CD14-positive monocyte (primary cell): ENCODE data around the gene CCRL2. TPM values are rescaled to one million over a fixed set of nuclear protein-coding genes. Genes with fewer than 3 reads are reported as not detected.
A peak's percentile ranks its signal among the peaks of the same experiment; 100 is the strongest.

Experiments used
- DNase-seq, 3 donors: peaks; one replicate each; pipeline ENCODE4 v3.0.0-alpha.2; 2011 to 2022
- H2AFZ ChIP-seq: 2 replicates; pipeline ENCODE4 v1.6.0; 2012; ENCODE audit warnings: mild to moderate bottlenecking, low read depth, low read length, inconsistent platforms; ENCODE audit not compliant: insufficient read depth, poor library complexity, severe bottlenecking
- H3K27ac ChIP-seq, 2 donors: 1 replicate in 1 of 2; 2 replicates in 1 of 2; pipeline ENCODE4 v1.5.1; 2012 to 2013; ENCODE audit warnings: low read length in 2 of 2, control low read depth in 1 of 2, inconsistent platforms in 1 of 2, low read depth in 1 of 2, mild to moderate bottlenecking in 1 of 2
- H3K27me3 ChIP-seq, 2 donors: one replicate each; pipeline versions ENCODE4 v1.6.0 to v1.6.1; 2011 to 2013; ENCODE audit warnings: low read length in 2 of 2; ENCODE audit not compliant: control insufficient read depth in 2 of 2, insufficient read depth in 2 of 2
- H3K36me3 ChIP-seq, 2 donors: replicated peaks in 1 of 2; 1 replicate in 1 of 2; 2 replicates in 1 of 2; pipeline versions ENCODE4 v1.5.1 to v1.6.1; 2012 to 2013; ENCODE audit warnings: low read length in 2 of 2, control low read depth in 1 of 2, inconsistent platforms in 1 of 2, mild to moderate bottlenecking in 1 of 2; ENCODE audit not compliant: insufficient read depth in 2 of 2, control insufficient read depth in 1 of 2
- H3K4me1 ChIP-seq, 2 donors: 1 replicate in 1 of 2; 2 replicates in 1 of 2; pipeline versions ENCODE4 v1.5.1 to v1.6.1; 2012 to 2013; ENCODE audit warnings: low read length in 2 of 2, control low read depth in 1 of 2, inconsistent platforms in 1 of 2, mild to moderate bottlenecking in 1 of 2, moderate library complexity in 1 of 2; ENCODE audit not compliant: insufficient read depth in 2 of 2, control insufficient read depth in 1 of 2
- H3K4me2 ChIP-seq: replicated peaks from 2 replicates; pipeline ENCODE3; 2012; ENCODE audit warnings: low read length, moderate library complexity, mild to moderate bottlenecking; ENCODE audit not compliant: poor library complexity, severe bottlenecking; ENCODE audit errors: extremely low read depth
- H3K4me3 ChIP-seq, 3 experiments: fragments of 200-600 bp in 1 of 3; sonication (generic) in 1 of 3; replicated peaks in 1 of 3; 1 replicate in 2 of 3; 2 replicates in 1 of 3; pipeline ENCODE4 v1.5.1; 2011 to 2013; ENCODE audit warnings: low read length in 3 of 3, mild to moderate bottlenecking in 3 of 3, control low read depth in 2 of 3, low read depth in 2 of 3, inconsistent platforms in 1 of 3, moderate library complexity in 1 of 3
- H3K79me2 ChIP-seq: 2 replicates; pipeline ENCODE4 v1.6.0; 2012; ENCODE audit warnings: mild to moderate bottlenecking, control low read depth, inconsistent platforms, low read length, moderate library complexity; ENCODE audit not compliant: insufficient read depth
- H3K9ac ChIP-seq: 2 replicates; pipeline ENCODE4 v1.6.0; 2017; ENCODE audit warnings: low read length, mild to moderate bottlenecking; ENCODE audit not compliant: insufficient read depth, poor library complexity, severe bottlenecking
- H3K9me3 ChIP-seq, 2 donors: replicated peaks in 1 of 2; 1 replicate in 1 of 2; 2 replicates in 1 of 2; pipeline versions ENCODE4 v1.5.1 to v1.6.1; 2012 to 2013; ENCODE audit warnings: low read length in 2 of 2, control low read depth in 1 of 2; ENCODE audit not compliant: control insufficient read depth in 1 of 2, insufficient read depth in 1 of 2
- H4K20me1 ChIP-seq: 2 replicates; pipeline ENCODE4 v1.6.0; 2012; ENCODE audit warnings: mild to moderate bottlenecking, low read length, control low read depth, moderate library complexity; ENCODE audit not compliant: insufficient read depth
- H3K27ac Mint-ChIP-seq, 7 donors: one replicate each; pipeline ENCODE4 v1.8.0; 2020; ENCODE audit warnings: mild to moderate bottlenecking in 7 of 7, mixed read lengths in 7 of 7, moderate library complexity in 6 of 7, inconsistent platforms in 2 of 7
- H3K27me3 Mint-ChIP-seq, 3 donors: one replicate each; pipeline ENCODE4 v1.8.0; 2021 to 2022; ENCODE audit warnings: low read depth in 3 of 3, mild to moderate bottlenecking in 3 of 3, mixed read lengths in 3 of 3, moderate library complexity in 3 of 3, inconsistent platforms in 1 of 3
- H3K36me3 Mint-ChIP-seq, 2 donors: one replicate each; pipeline ENCODE4 v1.8.0; 2020; ENCODE audit warnings: mixed read lengths in 2 of 2, inconsistent platforms in 1 of 2, mild to moderate bottlenecking in 1 of 2
- H3K4me1 Mint-ChIP-seq: one replicate; pipeline ENCODE4 v1.8.0; 2020; ENCODE audit warnings: mild to moderate bottlenecking, mixed read lengths
- H3K4me3 Mint-ChIP-seq, 2 donors: one replicate each; pipeline ENCODE4 v1.8.0; 2020; ENCODE audit warnings: mild to moderate bottlenecking in 2 of 2, mixed read lengths in 2 of 2, moderate library complexity in 1 of 2
- H3K9me3 Mint-ChIP-seq, 7 donors: one replicate each; pipeline ENCODE4 v1.8.0; 2020 to 2022; ENCODE audit warnings: mixed read lengths in 7 of 7, mild to moderate bottlenecking in 6 of 7, moderate library complexity in 6 of 7, inconsistent platforms in 2 of 7
- WGBS: methylation state at CpG from one replicate; pipeline ENCODE4 v1.1.5; 2013; ENCODE audit warnings: missing lambda C conversion rate; ENCODE audit not compliant: insufficient coverage; 5-methylcytosine and 5-hydroxymethylcytosine counted together
- intact Hi-C, 2 donors: fragments of 100-400 bp; cut with micrococcal nuclease; formaldehyde crosslinking; loops; one replicate each; pipeline versions ENCODE4 v1.15.0 to v1.15.1; 2023
- polyA plus RNA-seq, 3 donors: library from polyadenylated mRNA; depleted of rRNA in 1 of 3; unstranded in 2 of 3; stranded (reverse) in 1 of 3; fragments of 300-500 nt in 2 of 3; fragments of >200 nt in 1 of 3; fragmentation: Illumina TruSeq in 2 of 3; gene quantifications; 1 replicate in 2 of 3; 2 replicates in 1 of 3; pipeline ENCODE4 v1.2.3, GENCODE V29; 2012 to 2021
- TF ChIP-seq, protein P1 (sequence below): fragments of 200-600 bp; IDR thresholded peaks from one replicate; pipeline ENCODE4 v1.8.0; 2022; ENCODE audit warnings: antibody characterized with exemption, mild to moderate bottlenecking

The CCRL2 gene
- polyA plus RNA-seq, 3 donors = 10.2 to 15.3 (median 11.7) TPM

- Histone ChIP-seq H2AFZ (no peak overlapping the region), H3K27ac (no peak overlapping the region), H3K27me3 (no peaks in the 10 kb centered on the region), H3K4me2 (no peak overlapping the region), H3K79me2 (no peaks in the 10 kb centered on the region), H3K36me3 (no peaks in the 10 kb centered on the region), H3K9ac (no peak overlapping the region), H3K4me1 (peaks cover 6% of the 10 kb centered on the region in 2 donors), H4K20me1 (no peaks in the 10 kb centered on the region), H3K9me3 (no peaks in the 10 kb centered on the region), H3K4me3 (no peak overlapping the region)
- Mint-ChIP-seq H3K27ac (peak overlapping the region in 1 of 7 donors; percentile 68), H3K9me3 (peaks cover 0 to 3% (median 0%) of the 10 kb centered on the region in 7 donors), H3K4me1 (peaks cover 9% of the 10 kb centered on the region), H3K27me3 (peaks cover 0 to 3% (median 0%) of the 10 kb centered on the region in 3 donors), H3K36me3 (no peaks in the 10 kb centered on the region), H3K4me3 (no peak overlapping the region)
- intact Hi-C loops = no loop called here
- DNase-seq = no peak
- TF ChIP-seq, protein P1, sequence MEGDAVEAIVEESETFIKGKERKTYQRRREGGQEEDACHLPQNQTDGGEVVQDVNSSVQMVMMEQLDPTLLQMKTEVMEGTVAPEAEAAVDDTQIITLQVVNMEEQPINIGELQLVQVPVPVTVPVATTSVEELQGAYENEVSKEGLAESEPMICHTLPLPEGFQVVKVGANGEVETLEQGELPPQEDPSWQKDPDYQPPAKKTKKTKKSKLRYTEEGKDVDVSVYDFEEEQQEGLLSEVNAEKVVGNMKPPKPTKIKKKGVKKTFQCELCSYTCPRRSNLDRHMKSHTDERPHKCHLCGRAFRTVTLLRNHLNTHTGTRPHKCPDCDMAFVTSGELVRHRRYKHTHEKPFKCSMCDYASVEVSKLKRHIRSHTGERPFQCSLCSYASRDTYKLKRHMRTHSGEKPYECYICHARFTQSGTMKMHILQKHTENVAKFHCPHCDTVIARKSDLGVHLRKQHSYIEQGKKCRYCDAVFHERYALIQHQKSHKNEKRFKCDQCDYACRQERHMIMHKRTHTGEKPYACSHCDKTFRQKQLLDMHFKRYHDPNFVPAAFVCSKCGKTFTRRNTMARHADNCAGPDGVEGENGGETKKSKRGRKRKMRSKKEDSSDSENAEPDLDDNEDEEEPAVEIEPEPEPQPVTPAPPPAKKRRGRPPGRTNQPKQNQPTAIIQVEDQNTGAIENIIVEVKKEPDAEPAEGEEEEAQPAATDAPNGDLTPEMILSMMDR = no peak
- WGBS = no CpG with 5 or more reads among the region's 2 CpGs
Measured at GRCh38 chr3:46420931-46421330, 13.9 kb downstream of the CCRL2 start.

GRCh38 chr3:46422617-46423016, 15.6 kb downstream of the CCRL2 start:
- Mint-ChIP-seq H3K4me1 (peaks cover 2% of the 10 kb centered on the region), H3K36me3 (no peaks in the 10 kb centered on the region), H3K9me3 (peaks cover 0 to 3% (median 0%) of the 10 kb centered on the region in 7 donors), H3K27ac (no peak overlapping the region), H3K27me3 (peaks cover 0 to 3% (median 0%) of the 10 kb centered on the region in 3 donors), H3K4me3 (no peak overlapping the region)
- DNase-seq = peak in 1 of 3 donors; percentile 33
- TF ChIP-seq, protein P1 = no peak
- no peak overlapping the region for H3K27ac ChIP-seq
- 100% methylated on average over 4 of the region's 6 CpGs for WGBS
- no peak overlapping the region for H3K4me2 ChIP-seq
- H3K79me2 ChIP-seq = no peaks in the 10 kb centered on the region
- no peaks in the 10 kb centered on the region for H4K20me1 ChIP-seq
- H3K27me3 ChIP-seq = no peaks in the 10 kb centered on the region
- no peaks in the 10 kb centered on the region for H3K4me1 ChIP-seq
- no peak overlapping the region for H3K4me3 ChIP-seq
- intact Hi-C loops = no loop called here
- H2AFZ ChIP-seq = no peak overlapping the region
- H3K9ac ChIP-seq = no peak overlapping the region
- no peaks in the 10 kb centered on the region for H3K9me3 ChIP-seq
- H3K36me3 ChIP-seq = no peaks in the 10 kb centered on the region
